ENCODE data around the gene ZSWIM3.
A peak's percentile ranks its signal among the peaks of the same experiment; 100 is the strongest.
"Not testable (repeated sequence)": the region's sequence is repeated elsewhere in the genome, so short reads cannot be mapped to it uniquely, and the experiment has no call there.

Gene ZSWIM3

GRCh38 chr20:45867819-45868176 is 10.4 kb downstream of the ZSWIM3 start:
- no peak for TF ChIP-seq CTCF (IDR thresholded peaks at IDR 0.05; ENCODE audit: low read depth, low read length)
- H3K4me3 ChIP-seq (replicated peaks in 1 of 2; ENCODE audit: low read depth in 2 of 2, low read length in 2 of 2) = no peak overlapping the region
- peak; percentile 45 to 51 for DNase-seq (ENCODE audit: low read depth in 2 of 2)

- no peak for TF ChIP-seq CTCF (IDR thresholded peaks at IDR 0.05; ENCODE audit: low read depth, low read length)
- DNase-seq (ENCODE audit: low read depth in 2 of 2) = no peak
Observed at GRCh38 chr20:45872626-45873025, 15.2 kb downstream of the ZSWIM3 start.

GRCh38 chr20:45873409-45874103 is 16.1 kb downstream of the ZSWIM3 start:
- no peak for TF ChIP-seq CTCF (IDR thresholded peaks at IDR 0.05; ENCODE audit: low read depth, low read length)
- DNase-seq (ENCODE audit: low read depth in 2 of 2) = no peak

More at GRCh38 chr20:45872626-45873025, 15.2 kb downstream of the ZSWIM3 start:
- H3K4me3 ChIP-seq (replicated peaks in 1 of 2; ENCODE audit: low read depth in 2 of 2, low read length in 2 of 2) = no peak overlapping the region

GRCh38 chr20:45874104-45874481 is 16.7 kb downstream of the ZSWIM3 start:
- not testable (repeated sequence) for H3K4me3 ChIP-seq (replicated peaks in 1 of 2; ENCODE audit: low read depth in 2 of 2, low read length in 2 of 2); DNase-seq (ENCODE audit: low read depth in 2 of 2)

More at GRCh38 chr20:45873409-45874103, 16.1 kb downstream of the ZSWIM3 start:
- no peak overlapping the region for H3K4me3 ChIP-seq (replicated peaks in 1 of 2; ENCODE audit: low read depth in 2 of 2, low read length in 2 of 2)

GRCh38 chr20:45874576-45874975 is 17.2 kb downstream of the ZSWIM3 start:
- DNase-seq (ENCODE audit: low read depth in 2 of 2) = no peak
- no peak for TF ChIP-seq CTCF (IDR thresholded peaks at IDR 0.05; ENCODE audit: low read depth, low read length)
- no peak overlapping the region for H3K4me3 ChIP-seq (replicated peaks in 1 of 2; ENCODE audit: low read depth in 2 of 2, low read length in 2 of 2)

GRCh38 chr20:45878076-45878761 is 20.8 kb downstream of the ZSWIM3 start:
- DNase-seq (ENCODE audit: low read depth in 2 of 2) = peak in 1 of 2 donors; percentile 48
- no peak for TF ChIP-seq CTCF (IDR thresholded peaks at IDR 0.05; ENCODE audit: low read depth, low read length)
- no peak overlapping the region for H3K4me3 ChIP-seq (replicated peaks in 1 of 2; ENCODE audit: low read depth in 2 of 2, low read length in 2 of 2)

- H3K4me3 ChIP-seq (replicated peaks in 1 of 2; ENCODE audit: low read depth in 2 of 2, low read length in 2 of 2) = peak within 1 kb of the TSS; percentile 67 to 73
- DNase-seq (ENCODE audit: low read depth in 2 of 2) = peak; percentile 99
- no peak for TF ChIP-seq CTCF (IDR thresholded peaks at IDR 0.05; ENCODE audit: low read depth, low read length)
Observed at GRCh38 chr20:45880988-45881788, 23.8 kb downstream of the ZSWIM3 start, which contains the start of gene ZSWIM1. Gene ZSWIM1 (plus strand): TSS chr20:45881227. CDS start chr20:45882593, 1,366 bp downstream.

Measured in cardiac fibroblast (primary cell).